Activated CD8-positive, alpha-beta memory T cell treated with anti-CD3 and anti-CD28 coated beads, Interleukin-2, amount 50 U/mL, for 1 hour (primary cell): Measurements from ENCODE around the gene DHRS1.
"Not testable (repeated sequence)": the region's sequence is repeated elsewhere in the genome, so short reads cannot be mapped to it uniquely, and the experiment has no call there.

Experiments used
- DNase-seq: peaks from one replicate; pipeline ENCODE4 v3.0.0-alpha.2; 2020; ENCODE audit errors: extremely low read depth

Gene DHRS1

GRCh38 chr14:24246765-24247212 is 52.8 kb downstream of the DHRS1 start:
- no peak for DNase-seq

GRCh38 chr14:24245350-24245749 is 54.2 kb downstream of the DHRS1 start:
- DNase-seq: not testable (repeated sequence)

GRCh38 chr14:24243336-24243836 is 56.2 kb downstream of the DHRS1 start:
- DNase-seq: no peak

- DNase-seq: peak; percentile 85
Measured at GRCh38 chr14:24241829-24242443, 57.6 kb downstream of the DHRS1 start.
